ENCODE results near the gene ETV4.

- TF ChIP-seq POLR2A (IDR thresholded peaks at IDR 0.05) = no peak
- TF ChIP-seq, protein P1, sequence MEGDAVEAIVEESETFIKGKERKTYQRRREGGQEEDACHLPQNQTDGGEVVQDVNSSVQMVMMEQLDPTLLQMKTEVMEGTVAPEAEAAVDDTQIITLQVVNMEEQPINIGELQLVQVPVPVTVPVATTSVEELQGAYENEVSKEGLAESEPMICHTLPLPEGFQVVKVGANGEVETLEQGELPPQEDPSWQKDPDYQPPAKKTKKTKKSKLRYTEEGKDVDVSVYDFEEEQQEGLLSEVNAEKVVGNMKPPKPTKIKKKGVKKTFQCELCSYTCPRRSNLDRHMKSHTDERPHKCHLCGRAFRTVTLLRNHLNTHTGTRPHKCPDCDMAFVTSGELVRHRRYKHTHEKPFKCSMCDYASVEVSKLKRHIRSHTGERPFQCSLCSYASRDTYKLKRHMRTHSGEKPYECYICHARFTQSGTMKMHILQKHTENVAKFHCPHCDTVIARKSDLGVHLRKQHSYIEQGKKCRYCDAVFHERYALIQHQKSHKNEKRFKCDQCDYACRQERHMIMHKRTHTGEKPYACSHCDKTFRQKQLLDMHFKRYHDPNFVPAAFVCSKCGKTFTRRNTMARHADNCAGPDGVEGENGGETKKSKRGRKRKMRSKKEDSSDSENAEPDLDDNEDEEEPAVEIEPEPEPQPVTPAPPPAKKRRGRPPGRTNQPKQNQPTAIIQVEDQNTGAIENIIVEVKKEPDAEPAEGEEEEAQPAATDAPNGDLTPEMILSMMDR (IDR thresholded peaks at IDR 0.05) = no peak
These were observed 2.2 kb downstream of the ETV4 start for GRCh38 chr17:43543771-43544575.

Measured in testis (tissue), 2 donors.